HepG2 (cell line): ENCODE results near the gene CCT4. TPM values are rescaled to one million over a fixed set of nuclear protein-coding genes. Genes with fewer than 3 reads are reported as not detected.

Experiments used
- ARHGAP35 ChIP-seq: sonication (generic); formaldehyde crosslinking; IDR thresholded peaks from 2 replicates; pipeline ENCODE4 v1.9.0; 2022; ENCODE audit warnings: mild to moderate bottlenecking, inconsistent platforms, moderate library complexity, missing genetic modification reagents, borderline replicate concordance
- FOSL2 ChIP-seq: sonication (generic); formaldehyde crosslinking; IDR thresholded peaks from 2 replicates; pipeline ENCODE4 v1.4.0; 2020; ENCODE audit warnings: missing genetic modification reagents
- HNRNPLL ChIP-seq: fragments of 200-400 bp; formaldehyde crosslinking; IDR thresholded peaks from 2 replicates; pipeline ENCODE4 v1.6.1; 2017; ENCODE audit warnings: mild to moderate bottlenecking, low read depth, low read length; ENCODE audit not compliant: poor library complexity, severe bottlenecking
- KLF11 ChIP-seq: IDR thresholded peaks from 2 replicates; pipeline ENCODE4 v1.6.1; 2016; ENCODE audit warnings: missing compliant biosample characterization
- MTF1 ChIP-seq: sonication (generic); formaldehyde crosslinking; IDR thresholded peaks from 2 replicates; pipeline ENCODE4 v1.5.0; 2020; ENCODE audit warnings: missing genetic modification reagents
- PPARG ChIP-seq: conservative IDR thresholded peaks from 2 replicates; pipeline ENCODE4 v1.6.1; 2016; ENCODE audit warnings: missing biosample characterization, missing genetic modification reagents
- PTBP1 ChIP-seq: fragments of 200-400 bp; formaldehyde crosslinking; IDR thresholded peaks from 2 replicates; pipeline ENCODE4 v1.6.1; 2018; ENCODE audit warnings: low read length, low read depth; ENCODE audit not compliant: poor library complexity, severe bottlenecking
- SIX4 ChIP-seq: sonication (generic); formaldehyde crosslinking; IDR thresholded peaks from 2 replicates; pipeline ENCODE4 v1.4.0; 2020; ENCODE audit warnings: missing genetic modification reagents
- SKI ChIP-seq: fragments of 450-650 bp; IDR thresholded peaks from one replicate; pipeline ENCODE4 v1.6.1; 2018; ENCODE audit warnings: mild to moderate bottlenecking; ENCODE audit not compliant: partially characterized antibody
- SOX5 ChIP-seq: IDR thresholded peaks from 2 replicates; pipeline ENCODE4 v1.6.1; 2016; ENCODE audit warnings: borderline replicate concordance
- ZBTB42 ChIP-seq: sonication (generic); formaldehyde crosslinking; IDR thresholded peaks from 2 replicates; pipeline ENCODE4 v1.5.0; 2020; ENCODE audit warnings: mild to moderate bottlenecking, missing genetic modification reagents
- ZNF230 ChIP-seq: sonication (generic); formaldehyde crosslinking; IDR thresholded peaks from 2 replicates; pipeline ENCODE4 v1.4.0; 2020; ENCODE audit warnings: mild to moderate bottlenecking, missing genetic modification reagents
- ZNF451 ChIP-seq: sonication (generic); formaldehyde crosslinking; IDR thresholded peaks from 2 replicates; pipeline ENCODE4 v1.5.0; 2020; ENCODE audit warnings: mild to moderate bottlenecking, missing genetic modification reagents
- ZNF639 ChIP-seq: conservative IDR thresholded peaks from 2 replicates; pipeline ENCODE4 v1.6.1; 2018; ENCODE audit warnings: missing genetic modification reagents
- ZNF724P ChIP-seq: sonication (generic); formaldehyde crosslinking; IDR thresholded peaks from 2 replicates; pipeline ENCODE4 v1.8.0; 2022; ENCODE audit warnings: missing genetic modification reagents, borderline replicate concordance
- ZNF792 ChIP-seq: IDR thresholded peaks from 2 replicates; pipeline ENCODE4 v1.6.1; 2016
- ZSCAN29 ChIP-seq: sonication (generic); formaldehyde crosslinking; conservative IDR thresholded peaks from 2 replicates; pipeline ENCODE4 v1.4.0; 2020; ENCODE audit warnings: mild to moderate bottlenecking, missing genetic modification reagents
- polyA plus RNA-seq, 8 experiments: library from polyadenylated mRNA; depleted of rRNA in 3 of 8; stranded (reverse) in 7 of 8; unstranded in 1 of 8; fragments of >200 nt; fragmentation: Illumina TruSeq in 4 of 8; extraction: Trizol in 4 of 8; gene quantifications; 2 replicates each; pipeline versions ENCODE4 v1.2.1 to v1.2.3, GENCODE V29; 2011 to 2016; ENCODE audit warnings: low read depth in 4 of 8, missing spikeins in 1 of 8, mixed read lengths in 1 of 8; ENCODE audit not compliant: insufficient read depth in 1 of 8
- total RNA-seq, 5 experiments: library from RNA; depleted of rRNA; stranded (reverse); fragments of >200 nt; fragmentation: Illumina TruSeq; extraction: Trizol; gene quantifications; 2 replicates each; pipeline ENCODE4 v1.2.3, GENCODE V29; 2016; ENCODE audit warnings: low read depth in 1 of 5
- TF ChIP-seq, protein P1 (sequence below): sonication (generic); formaldehyde crosslinking; IDR thresholded peaks from 2 replicates; pipeline ENCODE4 v1.4.0; 2020; ENCODE audit warnings: missing genetic modification reagents, low read depth, mild to moderate bottlenecking, borderline replicate concordance
- TF ChIP-seq, protein P2 (sequence below): sonication (generic); formaldehyde crosslinking; IDR thresholded peaks from 2 replicates; pipeline ENCODE4 v1.4.0; 2020; ENCODE audit warnings: missing genetic modification reagents
- TF ChIP-seq, protein P3 (sequence below): sonication (generic); IDR thresholded peaks from 2 replicates; pipeline ENCODE4 v1.6.1; 2016; ENCODE audit warnings: low read depth, borderline replicate concordance

The CCT4 gene
- total and polyA plus RNA-seq, 2 of the 13 experiments (the other 11 are each of a cell fraction or from before 2014, with no cell fraction given) = 138 to 340 TPM

DNA sequence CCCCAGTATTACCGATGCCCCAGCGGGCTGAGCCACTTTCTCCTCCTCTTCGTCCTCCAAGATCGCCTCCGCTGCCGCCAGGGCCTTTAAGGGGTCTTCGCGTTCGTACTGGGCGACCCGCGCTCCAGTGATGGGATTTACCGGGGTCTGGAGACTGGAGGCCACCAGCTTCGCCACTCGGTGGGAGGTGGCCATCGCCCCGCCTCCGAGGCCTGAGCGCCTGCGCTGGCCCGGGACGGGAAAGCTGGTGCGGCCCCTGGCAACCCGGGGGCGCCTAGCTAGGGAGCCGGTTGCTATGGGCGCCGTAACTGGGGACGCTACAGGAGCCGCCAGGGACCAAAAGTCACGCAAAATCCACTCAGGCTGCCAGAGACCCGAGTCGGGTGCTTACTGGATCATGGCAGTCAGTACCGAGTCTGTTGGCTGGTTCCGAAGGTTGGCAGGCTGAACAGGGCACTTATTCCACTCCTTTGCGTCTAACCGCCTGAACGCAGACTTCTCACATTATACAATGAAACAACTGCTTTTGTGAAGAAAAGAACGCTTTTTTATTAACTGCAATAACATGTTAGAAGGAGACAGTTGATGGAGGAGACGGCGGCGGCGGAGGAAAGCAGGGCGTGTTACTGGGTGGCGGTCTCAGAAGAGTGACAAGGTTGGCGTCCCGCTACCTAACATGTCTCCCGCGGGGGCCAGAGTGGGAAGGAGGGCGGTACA lies 34.5 kb downstream of the CCT4 start, which contains the start of gene FAM161A (continued):
- TF ChIP-seq ZNF451 (CRISPR knock-in tag) (peak; percentile 39; the same call in 1 of the 2 replicates), HNRNPLL (peak; percentile 77), SKI (peak; percentile 68), ZNF230 (CRISPR knock-in tag) (peak; percentile 65), SOX5 (CRISPR knock-in tag) (peak; percentile 45), ZBTB42 (0 out of 2 replicates have a peak, but pooled peaks have one; percentile 85), KLF11 (no peak), SIX4 (CRISPR knock-in tag) (0 out of 2 replicates have a peak, but pooled peaks have one; percentile 16), ZSCAN29 (CRISPR knock-in tag) (0 out of 2 replicates have a peak, but pooled peaks have one; percentile 27), ZNF639 (CRISPR knock-in tag) (0 out of 2 replicates have a peak, but pooled peaks have one; percentile 13), ARHGAP35 (CRISPR knock-in tag) (peak; percentile 73; the same call in 1 of the 2 replicates), ZNF724P (no peak), PPARG (CRISPR knock-in tag) (peak; percentile 46; the same call in 1 of the 2 replicates), FOSL2 (CRISPR knock-in tag) (peak; percentile 22; the same call in 1 of the 2 replicates), MTF1 (CRISPR knock-in tag) (peak; percentile 14; the same call in 1 of the 2 replicates), PTBP1 (peak; percentile 91), ZNF792 (no peak; the same call in 1 of the 2 replicates)
- TF ChIP-seq, protein P1, sequence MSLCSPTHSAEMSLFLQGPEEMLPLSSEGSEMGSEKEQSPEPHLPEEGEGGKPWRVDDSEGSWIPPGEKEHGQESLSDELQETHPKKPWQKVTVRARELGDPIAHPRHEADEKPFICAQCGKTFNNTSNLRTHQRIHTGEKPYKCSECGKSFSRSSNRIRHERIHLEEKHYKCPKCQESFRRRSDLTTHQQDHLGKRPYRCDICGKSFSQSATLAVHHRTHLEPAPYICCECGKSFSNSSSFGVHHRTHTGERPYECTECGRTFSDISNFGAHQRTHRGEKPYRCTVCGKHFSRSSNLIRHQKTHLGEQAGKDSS (CRISPR knock-in tag) = no peak
- TF ChIP-seq, protein P2, sequence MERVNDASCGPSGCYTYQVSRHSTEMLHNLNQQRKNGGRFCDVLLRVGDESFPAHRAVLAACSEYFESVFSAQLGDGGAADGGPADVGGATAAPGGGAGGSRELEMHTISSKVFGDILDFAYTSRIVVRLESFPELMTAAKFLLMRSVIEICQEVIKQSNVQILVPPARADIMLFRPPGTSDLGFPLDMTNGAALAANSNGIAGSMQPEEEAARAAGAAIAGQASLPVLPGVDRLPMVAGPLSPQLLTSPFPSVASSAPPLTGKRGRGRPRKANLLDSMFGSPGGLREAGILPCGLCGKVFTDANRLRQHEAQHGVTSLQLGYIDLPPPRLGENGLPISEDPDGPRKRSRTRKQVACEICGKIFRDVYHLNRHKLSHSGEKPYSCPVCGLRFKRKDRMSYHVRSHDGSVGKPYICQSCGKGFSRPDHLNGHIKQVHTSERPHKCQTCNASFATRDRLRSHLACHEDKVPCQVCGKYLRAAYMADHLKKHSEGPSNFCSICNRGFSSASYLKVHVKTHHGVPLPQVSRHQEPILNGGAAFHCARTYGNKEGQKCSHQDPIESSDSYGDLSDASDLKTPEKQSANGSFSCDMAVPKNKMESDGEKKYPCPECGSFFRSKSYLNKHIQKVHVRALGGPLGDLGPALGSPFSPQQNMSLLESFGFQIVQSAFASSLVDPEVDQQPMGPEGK (CRISPR knock-in tag) = peak; percentile 58; the same call in 1 of the 2 replicates
- TF ChIP-seq, protein P3, sequence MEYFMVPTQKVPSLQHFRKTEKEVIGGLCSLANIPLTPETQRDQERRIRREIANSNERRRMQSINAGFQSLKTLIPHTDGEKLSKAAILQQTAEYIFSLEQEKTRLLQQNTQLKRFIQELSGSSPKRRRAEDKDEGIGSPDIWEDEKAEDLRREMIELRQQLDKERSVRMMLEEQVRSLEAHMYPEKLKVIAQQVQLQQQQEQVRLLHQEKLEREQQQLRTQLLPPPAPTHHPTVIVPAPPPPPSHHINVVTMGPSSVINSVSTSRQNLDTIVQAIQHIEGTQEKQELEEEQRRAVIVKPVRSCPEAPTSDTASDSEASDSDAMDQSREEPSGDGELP = 0 out of 2 replicates have a peak, but pooled peaks have one; percentile 21
